Thyroid gland (tissue), 4 donors: ENCODE measurements around the gene CCL4.

Experiments
- CTCF ChIP-seq, 6 experiments: fragments of 200-600 bp in 3 of 6; fragments of 450-650 bp in 3 of 6; sonication (generic) in 3 of 6; IDR thresholded peaks; one replicate each; pipeline ENCODE4 v1.5.1; 2016 to 2019; ENCODE audit warnings: antibody characterized with exemption in 6 of 6, mild to moderate bottlenecking in 2 of 6, inconsistent platforms in 1 of 6, moderate library complexity in 1 of 6
- POLR2A ChIP-seq, 2 donors: fragments of 450-650 bp; IDR thresholded peaks; one replicate each; pipeline ENCODE4 v1.6.1; 2017; ENCODE audit warnings: antibody characterized with exemption in 2 of 2, mild to moderate bottlenecking in 2 of 2, moderate library complexity in 1 of 2

DNA sequence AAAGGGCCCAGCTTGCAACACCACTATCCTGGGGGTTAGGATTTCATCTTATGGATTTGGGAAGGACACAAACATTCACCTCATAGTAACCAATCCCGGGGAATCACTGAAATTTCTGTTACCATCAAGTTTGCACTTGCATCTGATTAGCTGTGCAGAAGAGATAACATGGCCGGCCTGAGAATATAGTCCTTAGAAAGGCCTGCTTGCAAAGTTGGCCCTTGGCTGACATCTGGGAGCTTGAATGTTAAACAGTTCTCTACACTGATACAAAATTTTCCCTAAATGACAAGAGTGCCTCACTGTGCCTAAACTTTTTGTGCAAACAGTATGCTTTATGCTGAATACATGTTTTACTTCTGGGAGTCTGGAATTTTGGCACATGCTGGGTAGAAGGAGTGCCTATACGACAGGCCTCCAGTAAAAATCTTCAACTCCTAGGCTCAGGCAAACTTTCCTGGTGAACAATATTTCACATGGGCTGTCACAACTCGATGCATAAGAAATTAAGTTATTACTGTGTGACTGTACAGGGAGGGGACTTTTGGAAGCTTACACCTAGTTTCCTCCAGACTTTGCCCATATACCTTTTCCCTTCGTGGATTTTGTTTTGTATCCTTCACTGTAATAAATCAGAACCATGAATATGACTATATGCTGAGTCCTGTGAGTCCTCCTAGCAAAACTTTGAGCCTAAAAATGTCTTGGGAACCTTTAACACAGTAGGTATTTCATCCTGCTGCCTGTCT lies 41.5 kb downstream of the CCL4 start:
- TF ChIP-seq POLR2A (IDR thresholded peaks at IDR 0.05) (no peak), CTCF (IDR thresholded peaks at IDR 0.05) (no peak)
